DMS 273 treated with DMSO at 0.1 percent for 48 hours (cell line): Measurements from ENCODE around the gene LRRC14B.
"Not testable (repeated sequence)": the region's sequence is repeated elsewhere in the genome, so short reads cannot be mapped to it uniquely, and the experiment has no call there.

Experiments
- DNase-seq: peaks from one replicate; lab custom pipeline; 2025; lab: John Stamatoyannopoulos, UW

Gene LRRC14B

DNA sequence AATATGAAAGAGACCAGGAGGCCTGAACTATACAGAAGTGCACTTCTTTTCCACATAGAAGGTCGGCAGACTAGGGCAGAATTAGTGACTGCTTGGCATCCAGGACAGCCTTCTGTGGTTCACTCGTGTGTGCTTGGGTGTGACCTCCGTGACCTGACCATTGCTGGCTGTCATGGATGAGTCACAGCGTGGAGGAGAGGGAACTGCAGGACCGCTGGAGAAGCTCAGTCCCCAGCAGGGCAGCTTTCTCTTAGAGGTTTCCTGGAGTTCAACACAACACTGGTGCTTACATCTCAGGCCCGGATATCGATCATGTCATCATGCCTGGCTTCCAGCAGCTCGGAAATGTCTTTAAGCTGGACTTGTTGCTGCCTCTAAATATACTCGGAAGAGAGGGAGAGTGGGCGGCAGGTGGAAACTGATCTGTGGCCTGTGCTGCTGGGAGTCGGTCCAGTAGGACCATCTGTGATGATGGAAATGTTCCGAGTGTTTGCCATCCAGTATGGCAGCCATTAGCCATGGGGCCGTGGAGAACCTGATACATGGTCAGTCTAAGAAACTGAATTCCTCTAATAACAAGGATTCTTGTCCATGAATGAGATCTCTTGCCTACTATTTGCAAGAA is 49.9 kb downstream of the LRRC14B start:
- not testable (repeated sequence) for DNase-seq

GRCh38 chr5:243683-244367 is 52.5 kb downstream of the LRRC14B start:
- DNase-seq, result not testable (repeated sequence)

- DNase-seq, result not testable (repeated sequence)
Observed at GRCh38 chr5:245717-246116, 54.4 kb downstream of the LRRC14B start.
